HepG2 (cell line): Measurements from ENCODE around the gene POC1A. TPM values are rescaled to one million over a fixed set of nuclear protein-coding genes. Genes with fewer than 3 reads are reported as not detected.

Experiments
- ATAC-seq: fragments of 200-7000 bp; cut with Tn5 transposase; 3 replicates; pipeline ENCODE4 v1.9.1; 2020; ENCODE audit warnings: mild to moderate bottlenecking, moderate library complexity
- BruUV-seq: library from RNA; stranded (reverse); fragments of 400-500 nt; replicated peaks from 2 replicates; lab custom pipeline; 2021; lab: Mats Ljungman, UMichigan
- CTCF ChIA-PET: fragments of 300-600 bp; formaldehyde crosslinking; extraction: SDS; loops from one replicate; lab custom pipeline; 2021; ENCODE audit warnings: low total read pairs, inconsistent platforms, low intra/inter-chr PET ratio; lab: Yijun Ruan, JAX
- POLR2A ChIA-PET: fragments of 350-600 bp; sonication (Branson Sonifier 250); formaldehyde crosslinking; loops from one replicate; lab custom pipeline; 2020; ENCODE audit warnings: antibody characterized with exemption, inconsistent platforms; lab: Yijun Ruan, JAX
- DNase-seq: peaks from one replicate; pipeline ENCODE4 v3.0.0-alpha.2; 2015; ENCODE audit warnings: low spot score
- FAIRE-seq: peaks from 3 replicates; lab custom pipeline; 2011; peaks lifted over from hg19 to GRCh38; lab: Jason Lieb, UNC
- H2AFZ ChIP-seq: one replicate; pipeline ENCODE4 v1.6.1; 2011; ENCODE audit warnings: low read length, inconsistent platforms
- H3K27ac ChIP-seq: fragments of 300-600 bp; 3 replicates; pipeline ENCODE4 v1.8.0; 2011; ENCODE audit warnings: mixed run types, mild to moderate bottlenecking, mixed read lengths, low read length, inconsistent platforms; ENCODE audit not compliant: insufficient read depth; ENCODE audit errors: extremely low read length
- H3K27me3 ChIP-seq, 2 experiments: fragments of 200-600 bp in 1 of 2; 2 replicates in 1 of 2; 3 replicates in 1 of 2; pipeline versions ENCODE4 v1.6.0 to v1.8.0; 2011; ENCODE audit warnings: low read length in 2 of 2, mild to moderate bottlenecking in 2 of 2, moderate library complexity in 2 of 2, inconsistent platforms in 1 of 2; ENCODE audit not compliant: insufficient read depth in 2 of 2, control insufficient read depth in 1 of 2
- H3K36me3 ChIP-seq, 2 experiments: fragments of 200-600 bp in 1 of 2; replicated peaks in 1 of 2; 2 replicates in 1 of 2; 3 replicates in 1 of 2; pipeline versions ENCODE4 v1.5.1 to v1.8.0; 2011; ENCODE audit warnings: low read length in 2 of 2, inconsistent platforms in 1 of 2; ENCODE audit not compliant: insufficient read depth in 2 of 2, control insufficient read depth in 1 of 2
- H3K4me1 ChIP-seq: 2 replicates; pipeline ENCODE4 v1.5.1; 2012; ENCODE audit warnings: low read length, inconsistent platforms; ENCODE audit not compliant: insufficient read depth
- H3K4me2 ChIP-seq: 2 replicates; pipeline ENCODE4 v1.6.0; 2011; ENCODE audit warnings: low read depth, low read length, inconsistent platforms
- H3K4me3 ChIP-seq, 3 experiments: fragments of 200-600 bp in 1 of 3; sonication (generic), shearing (Covaris generic) in 1 of 3; replicated peaks in 1 of 3; 2 replicates each; pipeline ENCODE4 v1.5.1; 2011 to 2016; ENCODE audit warnings: low read length in 3 of 3, inconsistent platforms in 2 of 3, low read depth in 2 of 3, mild to moderate bottlenecking in 2 of 3, control low read depth in 1 of 3, mixed read lengths in 1 of 3; ENCODE audit not compliant: insufficient read depth in 1 of 3
- H3K79me2 ChIP-seq: one replicate; pipeline ENCODE4 v1.6.1; 2011; ENCODE audit warnings: low read length, inconsistent platforms; ENCODE audit not compliant: insufficient read depth
- H3K9ac ChIP-seq: 2 replicates; pipeline ENCODE4 v1.6.0; 2011; ENCODE audit warnings: mild to moderate bottlenecking, low read depth, low read length, inconsistent platforms; ENCODE audit not compliant: insufficient read depth
- H3K9me3 ChIP-seq: 2 replicates; pipeline ENCODE4 v1.5.1; 2012; ENCODE audit warnings: mild to moderate bottlenecking, low read length
- H4K20me1 ChIP-seq: 2 replicates; pipeline ENCODE4 v1.6.0; 2011; ENCODE audit warnings: inconsistent platforms, mild to moderate bottlenecking, low read length, moderate library complexity; ENCODE audit not compliant: insufficient read depth
- PHF21A ChIP-seq: sonication (generic); formaldehyde crosslinking; IDR thresholded peaks from 2 replicates; pipeline ENCODE4 v1.5.0; 2020; ENCODE audit warnings: mild to moderate bottlenecking, missing genetic modification reagents
- PHF8 ChIP-seq: sonication (generic); formaldehyde crosslinking; IDR thresholded peaks from 2 replicates; pipeline ENCODE4 v1.5.0; 2020; ENCODE audit warnings: missing genetic modification reagents
- PLRG1 ChIP-seq: fragments of 450-650 bp; conservative IDR thresholded peaks from 2 replicates; pipeline ENCODE4 v1.6.1; 2016
- TEAD2 ChIP-seq: sonication (generic); formaldehyde crosslinking; IDR thresholded peaks from 2 replicates; pipeline ENCODE4 v1.9.0; 2021; ENCODE audit warnings: missing genetic modification reagents
- YEATS2 ChIP-seq: sonication (generic); formaldehyde crosslinking; IDR thresholded peaks from 2 replicates; pipeline ENCODE4 v1.4.0; 2020; ENCODE audit warnings: missing genetic modification reagents, borderline replicate concordance
- ZBTB7B ChIP-seq: sonication (generic); formaldehyde crosslinking; IDR thresholded peaks from 2 replicates; pipeline ENCODE4 v1.4.0; 2020; ENCODE audit warnings: missing genetic modification reagents
- ZNF224 ChIP-seq: sonication (generic); formaldehyde crosslinking; IDR thresholded peaks from 2 replicates; pipeline ENCODE4 v1.5.0; 2020; ENCODE audit warnings: mild to moderate bottlenecking, missing genetic modification reagents
- ZNF501 ChIP-seq: sonication (generic); formaldehyde crosslinking; IDR thresholded peaks from 2 replicates; pipeline ENCODE4 v1.5.1; 2020; ENCODE audit warnings: mild to moderate bottlenecking, moderate library complexity, missing genetic modification reagents
- WGBS: methylation state at CpG from one replicate; pipeline ENCODE4 v1.1.6; 2017; ENCODE audit warnings: low lambda C conversion rate; 5-methylcytosine and 5-hydroxymethylcytosine counted together
- in situ Hi-C: cut with HindIII; loops from 2 replicates; pipeline ENCODE4 v1.10.0; 2017; ENCODE audit warnings: low pct_unique_long_range_greater_than_20kb; ENCODE audit not compliant: extremely low pct_ligation_motif_present
- intact Hi-C: fragments of 100-400 bp; cut with micrococcal nuclease; formaldehyde crosslinking; loops from one replicate; pipeline ENCODE4 v1.10.0; 2022; ENCODE audit not compliant: unreplicated experiment
- polyA plus RNA-seq, 8 experiments: library from polyadenylated mRNA; depleted of rRNA in 3 of 8; stranded (reverse) in 7 of 8; unstranded in 1 of 8; fragments of >200 nt; fragmentation: Illumina TruSeq in 4 of 8; extraction: Trizol in 4 of 8; gene quantifications; 2 replicates each; pipeline versions ENCODE4 v1.2.1 to v1.2.3, GENCODE V29; 2011 to 2016; ENCODE audit warnings: low read depth in 4 of 8, missing spikeins in 1 of 8, mixed read lengths in 1 of 8; ENCODE audit not compliant: insufficient read depth in 1 of 8
- total RNA-seq, 5 experiments: library from RNA; depleted of rRNA; stranded (reverse); fragments of >200 nt; fragmentation: Illumina TruSeq; extraction: Trizol; gene quantifications; 2 replicates each; pipeline ENCODE4 v1.2.3, GENCODE V29; 2016; ENCODE audit warnings: low read depth in 1 of 5
- TF ChIP-seq, protein P1 (sequence below): sonication (generic); formaldehyde crosslinking; IDR thresholded peaks from 2 replicates; pipeline ENCODE4 v1.4.0; 2020; ENCODE audit warnings: missing genetic modification reagents

The POC1A gene
- total and polyA plus RNA-seq, 2 of the 13 experiments (the other 11 are each of a cell fraction or from before 2014, with no cell fraction given) = 14.6 to 20.0 TPM

DNA sequence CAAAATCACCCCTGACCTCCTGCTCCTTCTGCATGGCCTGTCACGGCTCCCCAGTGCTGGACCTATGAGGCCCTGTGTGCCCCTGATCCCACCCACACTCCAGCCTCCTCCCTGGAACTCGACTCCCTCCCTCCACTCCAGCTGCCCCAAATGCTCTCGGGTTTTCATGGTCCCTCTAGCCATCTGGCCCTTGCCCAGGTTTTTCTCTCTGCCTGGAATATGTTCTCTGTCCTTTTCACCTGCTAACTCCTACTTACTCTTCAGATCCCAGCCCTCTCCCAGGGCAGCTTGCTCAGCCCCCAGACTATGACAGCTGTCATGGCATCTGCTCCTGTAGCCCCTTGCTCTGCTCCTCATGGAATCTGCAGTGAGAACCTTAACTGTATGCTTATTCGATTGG is 128.2 kb downstream of the POC1A start:
- 21% methylated on average over 4 of the region's 4 CpGs for WGBS
- in situ Hi-C loops (no loop called here), intact Hi-C loops (no loop called here)
- POLR2A ChIA-PET = no interaction called here
- FAIRE-seq (no peak), DNase-seq (no peak), ATAC-seq (no peak)
- Histone ChIP-seq H3K4me2 (no peak overlapping the region), H2AFZ (no peak overlapping the region), H3K27ac (no peak overlapping the region), H3K4me1 (peaks cover 60% of the 10 kb centered on the region), H3K36me3 (no peaks in the 10 kb centered on the region), H4K20me1 (no peaks in the 10 kb centered on the region), H3K27me3 (peaks cover 1 to 37% of the 10 kb centered on the region in 2 experiments; a peak in 4 of 5 replicates), H3K9me3 (no peaks in the 10 kb centered on the region), H3K9ac (no peak overlapping the region), H3K4me3 (no peak overlapping the region), H3K79me2 (no peaks in the 10 kb centered on the region)
- CTCF ChIA-PET = no interaction called here
- TF ChIP-seq PLRG1 (no peak), ZNF501 (CRISPR knock-in tag) (no peak), ZNF224 (CRISPR knock-in tag) (no peak), PHF21A (CRISPR knock-in tag) (no peak), PHF8 (CRISPR knock-in tag) (no peak), YEATS2 (CRISPR knock-in tag) (no peak), TEAD2 (CRISPR knock-in tag) (no peak), ZBTB7B (CRISPR knock-in tag) (no peak)
- TF ChIP-seq, protein P1, sequence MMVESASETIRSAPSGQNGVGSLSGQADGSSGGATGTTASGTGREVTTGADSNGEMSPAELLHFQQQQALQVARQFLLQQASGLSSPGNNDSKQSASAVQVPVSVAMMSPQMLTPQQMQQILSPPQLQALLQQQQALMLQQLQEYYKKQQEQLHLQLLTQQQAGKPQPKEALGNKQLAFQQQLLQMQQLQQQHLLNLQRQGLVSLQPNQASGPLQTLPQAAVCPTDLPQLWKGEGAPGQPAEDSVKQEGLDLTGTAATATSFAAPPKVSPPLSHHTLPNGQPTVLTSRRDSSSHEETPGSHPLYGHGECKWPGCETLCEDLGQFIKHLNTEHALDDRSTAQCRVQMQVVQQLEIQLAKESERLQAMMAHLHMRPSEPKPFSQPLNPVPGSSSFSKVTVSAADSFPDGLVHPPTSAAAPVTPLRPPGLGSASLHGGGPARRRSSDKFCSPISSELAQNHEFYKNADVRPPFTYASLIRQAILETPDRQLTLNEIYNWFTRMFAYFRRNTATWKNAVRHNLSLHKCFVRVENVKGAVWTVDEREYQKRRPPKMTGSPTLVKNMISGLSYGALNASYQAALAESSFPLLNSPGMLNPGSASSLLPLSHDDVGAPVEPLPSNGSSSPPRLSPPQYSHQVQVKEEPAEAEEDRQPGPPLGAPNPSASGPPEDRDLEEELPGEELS (CRISPR knock-in tag) = no peak
- no TSS peak for BruUV-seq
